Measurements from ENCODE around the gene VPS35. TPM values are rescaled to one million over a fixed set of nuclear protein-coding genes. Genes with fewer than 3 reads are reported as not detected.
"Not testable (repeated sequence)": the region's sequence is repeated elsewhere in the genome, so short reads cannot be mapped to it uniquely, and the experiment has no call there.

Gene VPS35
- total and polyA plus RNA-seq, 4 donors, result 97.4 to 170 (median 119) TPM

- DNase-seq (ENCODE audit: low read depth in 4 of 6, low spot score in 6 of 6), result no peak
- no peaks in the 10 kb centered on the region for H3K9me3 ChIP-seq (ENCODE audit: control insufficient read depth, insufficient read depth, low read length)
- no peaks in the 10 kb centered on the region for H3K4me1 ChIP-seq (ENCODE audit: control insufficient read depth, insufficient read depth, low read length)
- H3K27ac ChIP-seq (ENCODE audit: low read depth, low read length), result no peak overlapping the region
- WGBS (ENCODE audit: insufficient coverage), result 76% methylated on average over 2 of the region's 9 CpGs
- no peaks in the 10 kb centered on the region for H3K27me3 ChIP-seq (ENCODE audit: control insufficient read depth, insufficient read depth, low read length)
- no peaks in the 10 kb centered on the region for H3K36me3 ChIP-seq (ENCODE audit: control insufficient read depth, insufficient read depth, low read length)
- no peak overlapping the region for H3K4me3 ChIP-seq (ENCODE audit: low read depth, low read length)
Observed at GRCh38 chr16:46638947-46639925, 49.7 kb downstream of the VPS35 start.

GRCh38 chr16:46632778-46633733 lies 55.9 kb downstream of the VPS35 start:
- H3K27me3 ChIP-seq (ENCODE audit: control insufficient read depth, insufficient read depth, low read length), result no peaks in the 10 kb centered on the region
- H3K4me1 ChIP-seq (ENCODE audit: control insufficient read depth, insufficient read depth, low read length), result peaks cover 26% of the 10 kb centered on the region
- H3K36me3 ChIP-seq (ENCODE audit: control insufficient read depth, insufficient read depth, low read length), result no peaks in the 10 kb centered on the region
- WGBS (ENCODE audit: insufficient coverage), result 84% methylated on average over 28 of the region's 32 CpGs
- H3K27ac ChIP-seq (ENCODE audit: low read depth, low read length), result peak overlapping the region; percentile 33
- H3K4me3 ChIP-seq (ENCODE audit: low read depth, low read length), result no peak overlapping the region
- no peak for DNase-seq (ENCODE audit: low read depth in 4 of 6, low spot score in 6 of 6)
- H3K9me3 ChIP-seq (ENCODE audit: control insufficient read depth, insufficient read depth, low read length), result no peaks in the 10 kb centered on the region

DNA sequence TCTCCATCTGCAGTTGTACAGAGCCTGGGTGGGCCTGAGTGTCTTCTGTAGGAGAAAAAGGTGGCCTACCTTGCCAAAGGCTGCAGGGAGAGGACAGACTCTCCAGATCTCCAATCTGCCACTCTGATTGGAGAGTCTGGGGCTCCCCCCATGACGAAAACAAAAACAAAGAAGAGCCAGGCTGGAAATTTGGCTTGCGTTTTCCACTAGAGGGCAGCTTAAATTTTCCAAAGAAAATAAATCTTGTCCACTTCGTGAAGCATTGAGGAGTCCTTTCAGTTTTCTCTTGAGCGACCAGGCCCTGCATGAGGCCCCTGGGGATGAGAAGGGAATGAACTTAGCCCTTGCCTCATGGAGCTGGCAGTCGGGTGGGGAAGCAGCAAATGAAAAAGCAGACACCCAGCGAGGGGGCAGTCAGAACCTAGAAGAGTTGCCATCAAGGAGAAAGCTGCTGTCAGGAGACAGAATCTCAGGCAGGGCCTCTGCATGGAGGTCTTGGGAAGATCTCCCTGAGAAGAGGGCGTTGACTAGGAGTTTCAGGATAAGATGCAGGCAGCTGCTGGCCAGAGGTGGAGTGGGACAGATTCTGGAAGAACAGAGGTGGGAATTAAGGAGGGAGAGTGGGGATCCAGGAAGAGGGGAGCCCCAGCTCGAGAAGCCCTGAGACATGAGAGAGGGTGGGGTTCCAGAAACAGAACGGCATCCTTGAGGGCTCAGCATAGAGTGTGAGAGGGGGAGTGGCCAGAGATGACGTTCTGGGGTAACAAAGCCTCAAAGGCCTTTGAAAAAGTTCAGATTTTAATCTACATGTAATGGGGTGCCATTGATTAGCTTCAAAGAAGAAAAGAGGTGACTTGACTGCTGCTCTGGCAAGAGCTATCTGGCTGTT lies 59.4 kb downstream of the VPS35 start:
- DNase-seq (ENCODE audit: low read depth in 4 of 6, low spot score in 6 of 6), result peak in 2 of 6 donors; percentile 15 to 48
- WGBS (ENCODE audit: insufficient coverage), result 34% methylated on average over 10 of the region's 10 CpGs
- no peaks in the 10 kb centered on the region for H3K36me3 ChIP-seq (ENCODE audit: control insufficient read depth, insufficient read depth, low read length)
- no peak overlapping the region for H3K27ac ChIP-seq (ENCODE audit: low read depth, low read length)
- no peak overlapping the region for H3K4me3 ChIP-seq (ENCODE audit: low read depth, low read length)
- H3K27me3 ChIP-seq (ENCODE audit: control insufficient read depth, insufficient read depth, low read length), result no peaks in the 10 kb centered on the region
- peaks cover 26% of the 10 kb centered on the region for H3K4me1 ChIP-seq (ENCODE audit: control insufficient read depth, insufficient read depth, low read length)
- no peaks in the 10 kb centered on the region for H3K9me3 ChIP-seq (ENCODE audit: control insufficient read depth, insufficient read depth, low read length)

DNA sequence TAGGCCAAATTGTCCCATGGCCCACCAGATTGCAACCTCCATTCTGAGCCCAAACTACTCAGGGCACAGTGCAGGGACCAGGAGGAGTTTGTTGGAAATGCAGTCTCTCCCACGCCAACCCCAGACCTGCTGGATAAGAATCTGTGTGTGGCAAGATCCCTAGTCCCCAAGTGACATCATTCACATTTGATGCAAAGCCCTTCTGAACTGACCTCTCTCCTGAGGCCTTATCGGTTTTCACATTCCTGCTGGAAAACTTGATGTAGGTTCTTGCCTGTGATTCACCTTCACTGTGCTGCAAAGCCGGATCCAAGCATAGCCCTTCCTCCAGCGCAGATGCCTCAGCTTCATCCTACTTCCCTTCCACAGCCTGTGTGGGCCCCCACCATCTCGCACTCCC lies 61.2 kb downstream of the VPS35 start:
- DNase-seq (ENCODE audit: low read depth in 4 of 6, low spot score in 6 of 6), result no peak
- no peaks in the 10 kb centered on the region for H3K36me3 ChIP-seq (ENCODE audit: control insufficient read depth, insufficient read depth, low read length)
- H3K9me3 ChIP-seq (ENCODE audit: control insufficient read depth, insufficient read depth, low read length), result no peaks in the 10 kb centered on the region
- 89% methylated on average over 3 of the region's 5 CpGs for WGBS (ENCODE audit: insufficient coverage)
- H3K27me3 ChIP-seq (ENCODE audit: control insufficient read depth, insufficient read depth, low read length), result no peaks in the 10 kb centered on the region
- no peak overlapping the region for H3K4me3 ChIP-seq (ENCODE audit: low read depth, low read length)
- peaks cover 20% of the 10 kb centered on the region for H3K4me1 ChIP-seq (ENCODE audit: control insufficient read depth, insufficient read depth, low read length)
- H3K27ac ChIP-seq (ENCODE audit: low read depth, low read length), result no peak overlapping the region

GRCh38 chr16:46626681-46627080 lies 62.3 kb downstream of the VPS35 start:
- not testable (repeated sequence) for H3K9me3 ChIP-seq (ENCODE audit: control insufficient read depth, insufficient read depth, low read length); H3K36me3 ChIP-seq (ENCODE audit: control insufficient read depth, insufficient read depth, low read length); DNase-seq (ENCODE audit: low read depth in 4 of 6, low spot score in 6 of 6); H3K27me3 ChIP-seq (ENCODE audit: control insufficient read depth, insufficient read depth, low read length); H3K4me3 ChIP-seq (ENCODE audit: low read depth, low read length); H3K27ac ChIP-seq (ENCODE audit: low read depth, low read length)
- WGBS (ENCODE audit: insufficient coverage), result 97% methylated on average over 9 of the region's 22 CpGs
- H3K4me1 ChIP-seq (ENCODE audit: control insufficient read depth, insufficient read depth, low read length), result peaks cover 15% of the 10 kb centered on the region

GRCh38 chr16:46624862-46625261 lies 64.1 kb downstream of the VPS35 start:
- H3K4me3 ChIP-seq (ENCODE audit: low read depth, low read length); H3K27ac ChIP-seq (ENCODE audit: low read depth, low read length); H3K9me3 ChIP-seq (ENCODE audit: control insufficient read depth, insufficient read depth, low read length); H3K27me3 ChIP-seq (ENCODE audit: control insufficient read depth, insufficient read depth, low read length); H3K36me3 ChIP-seq (ENCODE audit: control insufficient read depth, insufficient read depth, low read length); DNase-seq (ENCODE audit: low read depth in 4 of 6, low spot score in 6 of 6): not testable (repeated sequence)
- no CpG with 5 or more reads among the region's 6 CpGs for WGBS (ENCODE audit: insufficient coverage)
- peaks cover 22% of the 10 kb centered on the region for H3K4me1 ChIP-seq (ENCODE audit: control insufficient read depth, insufficient read depth, low read length)

DNA sequence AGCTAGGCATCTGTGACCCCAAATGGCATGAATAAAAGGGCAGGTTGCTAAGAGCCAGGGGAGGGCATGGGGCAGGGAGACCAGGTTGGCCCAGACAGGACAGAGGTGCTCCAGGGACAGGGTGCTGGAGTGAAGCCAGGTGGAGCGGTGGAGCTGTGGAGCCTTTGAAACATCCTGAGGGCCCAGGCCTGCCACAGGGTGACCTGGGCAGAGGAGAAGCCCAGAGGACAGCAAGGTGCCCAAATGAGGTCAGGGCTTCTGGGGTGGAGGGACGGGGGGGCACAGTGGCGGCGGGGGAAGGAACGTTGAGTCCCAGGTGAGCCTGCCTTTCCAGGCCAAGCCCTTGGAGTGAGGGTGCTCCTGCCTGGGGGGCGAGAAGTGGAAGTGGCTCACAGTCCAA lies 65.3 kb downstream of the VPS35 start:
- H3K27me3 ChIP-seq (ENCODE audit: control insufficient read depth, insufficient read depth, low read length); H3K27ac ChIP-seq (ENCODE audit: low read depth, low read length); DNase-seq (ENCODE audit: low read depth in 4 of 6, low spot score in 6 of 6); H3K4me3 ChIP-seq (ENCODE audit: low read depth, low read length); H3K36me3 ChIP-seq (ENCODE audit: control insufficient read depth, insufficient read depth, low read length); H3K9me3 ChIP-seq (ENCODE audit: control insufficient read depth, insufficient read depth, low read length): not testable (repeated sequence)
- peaks cover 12% of the 10 kb centered on the region for H3K4me1 ChIP-seq (ENCODE audit: control insufficient read depth, insufficient read depth, low read length)
- WGBS (ENCODE audit: insufficient coverage), result no CpG with 5 or more reads among the region's 6 CpGs

- WGBS (ENCODE audit: insufficient coverage), result no CpG with 5 or more reads among the region's 8 CpGs
- not testable (repeated sequence) for H3K36me3 ChIP-seq (ENCODE audit: control insufficient read depth, insufficient read depth, low read length); H3K4me3 ChIP-seq (ENCODE audit: low read depth, low read length); DNase-seq (ENCODE audit: low read depth in 4 of 6, low spot score in 6 of 6); H3K9me3 ChIP-seq (ENCODE audit: control insufficient read depth, insufficient read depth, low read length); H3K27me3 ChIP-seq (ENCODE audit: control insufficient read depth, insufficient read depth, low read length); H3K27ac ChIP-seq (ENCODE audit: low read depth, low read length)
- H3K4me1 ChIP-seq (ENCODE audit: control insufficient read depth, insufficient read depth, low read length), result peaks cover 12% of the 10 kb centered on the region
Observed at GRCh38 chr16:46623246-46623645, 65.7 kb downstream of the VPS35 start.
